Measurements from ENCODE around the gene DENND5A. TPM values are rescaled to one million over a fixed set of nuclear protein-coding genes. Genes with fewer than 3 reads are reported as not detected.
"Not testable (repeated sequence)": the region's sequence is repeated elsewhere in the genome, so short reads cannot be mapped to it uniquely, and the experiment has no call there.

The DENND5A gene
- total RNA-seq, 1 experiment from 2014 or later = 44.6 TPM

- DNase-seq (ENCODE audit: low read depth in 1 of 2, low spot score in 2 of 2) = no peak
- Histone ChIP-seq H3K27me3 (replicated peaks) (no peaks in the 10 kb centered on the region), H3K27ac (no peak overlapping the region), H3K36me3 (no peaks in the 10 kb centered on the region), H3K4me1 (replicated peaks) (no peaks in the 10 kb centered on the region), H3K9me3 (replicated peaks) (no peaks in the 10 kb centered on the region), H3K4me3 (no peak overlapping the region)
These were observed 9.5 kb upstream of the DENND5A start for GRCh38 chr11:9274499-9275258.

DNA sequence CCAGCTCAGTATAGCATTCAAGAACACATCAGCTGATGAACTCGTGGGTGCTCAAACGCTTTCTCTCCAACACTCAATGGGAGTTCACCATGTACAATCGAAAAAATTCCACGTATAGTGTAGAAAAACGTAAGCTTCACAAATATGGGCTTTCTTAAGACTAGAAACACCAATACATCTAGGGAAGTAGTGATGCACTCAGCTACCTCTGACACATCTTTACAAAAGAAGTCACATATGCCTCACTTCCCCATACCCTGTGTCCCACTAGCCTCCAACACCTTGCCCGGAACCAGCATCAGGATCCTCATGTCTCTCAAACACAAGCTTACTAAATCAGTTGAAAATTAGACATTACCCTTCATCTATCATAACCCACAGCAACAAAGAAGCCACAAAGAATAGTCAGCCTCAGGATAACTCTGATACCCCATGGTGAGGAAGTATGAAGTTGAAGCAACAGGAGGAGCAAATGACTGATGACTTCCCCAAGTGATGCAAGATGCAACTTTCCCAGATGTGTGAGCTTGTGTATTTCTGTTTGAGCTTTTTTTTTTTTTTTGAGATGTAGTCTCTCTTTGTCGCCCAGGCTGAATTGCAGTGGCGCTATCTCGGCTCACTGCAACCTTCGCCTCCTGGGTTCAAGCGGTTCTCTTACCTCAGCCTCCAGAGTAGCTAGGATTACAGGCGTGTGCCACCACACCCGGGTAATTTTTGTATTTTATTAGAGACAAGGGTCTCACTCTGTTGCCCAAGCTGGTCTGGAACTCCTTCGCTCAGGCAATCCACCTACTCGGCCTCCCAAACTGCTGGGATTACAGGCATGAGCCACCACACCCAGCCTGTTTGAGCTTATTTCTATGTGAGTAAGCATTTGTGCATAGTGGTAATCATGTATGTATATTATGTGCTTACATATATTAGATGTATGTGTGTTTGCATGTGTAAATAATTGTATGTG lies 8.5 kb upstream of the DENND5A start:
- no peak overlapping the region for H3K27ac ChIP-seq
- H3K4me3 ChIP-seq = no peak overlapping the region
- H3K36me3 ChIP-seq = no peaks in the 10 kb centered on the region
- H3K27me3 ChIP-seq (replicated peaks) = no peaks in the 10 kb centered on the region
- H3K4me1 ChIP-seq (replicated peaks) = no peaks in the 10 kb centered on the region
- H3K9me3 ChIP-seq (replicated peaks) = no peaks in the 10 kb centered on the region
- no peak for DNase-seq (ENCODE audit: low read depth in 1 of 2, low spot score in 2 of 2)

DNA sequence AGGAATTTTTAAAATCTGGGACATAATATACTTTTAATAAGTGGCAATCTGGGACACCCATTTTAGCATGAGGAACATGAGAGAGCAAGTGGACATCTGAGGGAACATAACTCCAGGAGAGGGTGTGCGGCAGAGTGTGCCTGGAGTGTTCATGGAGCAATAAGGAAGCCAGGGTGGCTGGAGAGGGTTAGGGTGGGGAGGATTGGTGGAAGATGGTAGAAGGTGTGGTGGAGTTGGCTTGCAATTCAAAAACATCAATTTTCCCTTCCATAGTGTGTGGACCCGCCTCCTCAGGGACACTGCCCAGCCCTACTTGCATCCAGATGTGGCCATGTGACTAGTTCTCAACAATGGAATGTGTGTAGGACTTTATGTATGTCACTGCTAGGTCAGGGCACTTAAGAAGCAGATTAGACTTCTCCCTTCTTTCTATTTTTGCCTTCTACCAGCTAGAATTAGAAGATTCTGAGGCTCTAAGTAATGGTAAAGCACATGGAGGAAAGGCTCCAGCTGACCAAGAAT lies 4.4 kb upstream of the DENND5A start:
- Histone ChIP-seq H3K27me3 (replicated peaks) (no peaks in the 10 kb centered on the region), H3K4me3 (no peak overlapping the region), H3K36me3 (peaks cover 4% of the 10 kb centered on the region; the same call in 1 of the 2 replicates), H3K27ac (no peak overlapping the region), H3K9me3 (replicated peaks) (no peaks in the 10 kb centered on the region), H3K4me1 (replicated peaks) (peaks cover 5% of the 10 kb centered on the region)
- DNase-seq (ENCODE audit: low read depth in 1 of 2, low spot score in 2 of 2) = no peak

GRCh38 chr11:9267680-9268079 lies 2.5 kb upstream of the DENND5A start:
- H3K27me3 ChIP-seq (replicated peaks) = no peaks in the 10 kb centered on the region
- peaks cover 4% of the 10 kb centered on the region; the same call in 1 of the 2 replicates for H3K36me3 ChIP-seq
- no peaks in the 10 kb centered on the region for H3K9me3 ChIP-seq (replicated peaks)
- no peak for DNase-seq (ENCODE audit: low read depth in 1 of 2, low spot score in 2 of 2)
- no peak overlapping the region for H3K27ac ChIP-seq
- H3K4me3 ChIP-seq = no peak overlapping the region
- H3K4me1 ChIP-seq (replicated peaks) = peaks cover 5% of the 10 kb centered on the region

- Histone ChIP-seq H3K27ac (no peak overlapping the region), H3K4me3 (no peak overlapping the region), H3K9me3 (replicated peaks) (no peaks in the 10 kb centered on the region), H3K4me1 (replicated peaks) (peaks cover 5% of the 10 kb centered on the region), H3K36me3 (peaks cover 4% of the 10 kb centered on the region; the same call in 1 of the 2 replicates), H3K27me3 (replicated peaks) (no peaks in the 10 kb centered on the region)
- DNase-seq (ENCODE audit: low read depth in 1 of 2, low spot score in 2 of 2) = no peak
These were observed 1.8 kb upstream of the DENND5A start for GRCh38 chr11:9266926-9267325.

DNA sequence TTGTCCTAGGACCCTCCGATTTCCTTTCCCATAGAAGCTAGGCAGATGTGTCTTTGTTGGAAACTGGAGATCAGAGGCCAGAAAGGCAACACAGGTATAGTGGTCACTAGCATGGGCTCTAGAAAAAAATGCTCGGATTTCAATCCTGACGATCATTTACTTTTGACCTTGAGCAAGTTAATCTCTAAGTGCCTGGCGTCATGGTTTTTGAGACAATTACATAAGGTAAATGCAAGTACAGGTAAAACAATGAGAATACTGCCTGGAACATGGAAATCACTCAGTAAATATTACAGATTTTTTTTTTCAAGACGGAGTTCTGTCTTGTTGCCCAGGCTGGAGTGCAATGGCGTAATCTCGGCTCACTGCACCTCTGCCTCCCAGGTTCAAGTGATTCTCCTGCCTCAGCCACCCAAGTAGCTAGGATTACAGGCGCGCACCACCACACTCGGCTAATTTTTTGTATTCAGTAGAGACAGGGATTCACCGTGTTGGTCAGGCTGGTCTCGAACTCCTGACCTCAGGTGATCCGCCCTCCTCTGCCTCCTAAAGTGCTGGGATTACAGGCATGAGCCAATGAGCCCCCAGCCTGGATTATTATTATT lies 1.1 kb upstream of the DENND5A start:
- Histone ChIP-seq H3K27ac (no peak overlapping the region), H3K4me1 (replicated peaks) (peaks cover 5% of the 10 kb centered on the region), H3K36me3 (peaks cover 4% of the 10 kb centered on the region; the same call in 1 of the 2 replicates), H3K27me3 (replicated peaks) (no peaks in the 10 kb centered on the region), H3K9me3 (replicated peaks) (no peaks in the 10 kb centered on the region), H3K4me3 (no peak overlapping the region)
- DNase-seq (ENCODE audit: low read depth in 1 of 2, low spot score in 2 of 2) = no peak

- Histone ChIP-seq H3K9me3 (replicated peaks) (no peaks in the 10 kb centered on the region), H3K27me3 (replicated peaks) (no peaks in the 10 kb centered on the region), H3K4me1 (replicated peaks) (peaks cover 5% of the 10 kb centered on the region), H3K27ac (peak overlapping the region; percentile 81), H3K36me3 (peaks cover 4% of the 10 kb centered on the region; the same call in 1 of the 2 replicates), H3K4me3 (peak overlapping the region; percentile 76)
- DNase-seq (ENCODE audit: low read depth in 1 of 2, low spot score in 2 of 2) = peak; percentile 49 to 67
These were observed 587 bp downstream of the DENND5A start for GRCh38 chr11:9264316-9265210.

DNA sequence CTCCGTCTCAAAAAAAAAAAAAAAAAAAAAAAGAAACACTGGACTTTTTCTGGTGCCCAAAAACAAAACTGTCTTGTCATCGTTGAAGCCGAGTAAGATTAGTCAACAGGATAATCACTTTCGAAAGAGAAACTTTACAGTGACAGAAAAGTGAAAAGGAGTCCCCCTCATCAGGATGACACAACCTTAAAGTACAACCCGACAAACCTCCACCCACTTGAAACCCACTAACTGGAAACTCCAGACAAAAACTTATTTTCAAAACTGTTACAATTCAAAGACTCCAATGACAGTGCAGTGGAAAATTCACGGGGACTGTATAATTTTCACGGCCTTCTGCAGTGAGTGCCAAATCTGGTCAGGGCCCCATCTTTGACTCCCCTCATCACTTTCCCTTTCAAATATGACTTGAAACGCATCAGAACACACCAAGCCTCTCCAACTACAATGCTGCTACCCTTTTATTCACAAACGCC lies 1.3 kb downstream of the DENND5A start:
- no peak for DNase-seq (ENCODE audit: low read depth in 1 of 2, low spot score in 2 of 2)
- H3K36me3 ChIP-seq = peaks cover 4% of the 10 kb centered on the region; the same call in 1 of the 2 replicates
- H3K4me1 ChIP-seq (replicated peaks) = peaks cover 5% of the 10 kb centered on the region
- H3K4me3 ChIP-seq = peak overlapping the region; percentile 76
- H3K27me3 ChIP-seq (replicated peaks) = no peaks in the 10 kb centered on the region
- no peaks in the 10 kb centered on the region for H3K9me3 ChIP-seq (replicated peaks)
- H3K27ac ChIP-seq = peak overlapping the region; percentile 81

GRCh38 chr11:9260838-9261146 lies 4.4 kb downstream of the DENND5A start:
- DNase-seq (ENCODE audit: low read depth in 1 of 2, low spot score in 2 of 2); H3K4me1 ChIP-seq (replicated peaks); H3K9me3 ChIP-seq (replicated peaks); H3K4me3 ChIP-seq; H3K27me3 ChIP-seq (replicated peaks); H3K27ac ChIP-seq; H3K36me3 ChIP-seq: not testable (repeated sequence)

GRCh38 chr11:9259981-9260837 lies 4.9 kb downstream of the DENND5A start:
- Histone ChIP-seq H3K9me3 (replicated peaks) (no peaks in the 10 kb centered on the region), H3K27ac (no peak overlapping the region), H3K4me3 (no peak overlapping the region), H3K36me3 (peaks cover 4% of the 10 kb centered on the region; the same call in 1 of the 2 replicates), H3K4me1 (replicated peaks) (no peaks in the 10 kb centered on the region), H3K27me3 (replicated peaks) (no peaks in the 10 kb centered on the region)
- no peak for DNase-seq (ENCODE audit: low read depth in 1 of 2, low spot score in 2 of 2)

- not testable (repeated sequence) for H3K9me3 ChIP-seq (replicated peaks); H3K27me3 ChIP-seq (replicated peaks); H3K27ac ChIP-seq; H3K36me3 ChIP-seq; DNase-seq (ENCODE audit: low read depth in 1 of 2, low spot score in 2 of 2); H3K4me3 ChIP-seq; H3K4me1 ChIP-seq (replicated peaks)
These were observed 6.9 kb downstream of the DENND5A start for GRCh38 chr11:9258279-9258678.

GRCh38 chr11:9254416-9254815 lies 10.7 kb downstream of the DENND5A start:
- Histone ChIP-seq H3K4me3 (no peak overlapping the region), H3K27me3 (replicated peaks) (no peaks in the 10 kb centered on the region), H3K36me3 (no peaks in the 10 kb centered on the region), H3K9me3 (replicated peaks) (no peaks in the 10 kb centered on the region), H3K4me1 (replicated peaks) (peaks cover 4% of the 10 kb centered on the region; the same call in 1 of the 2 replicates), H3K27ac (no peak overlapping the region)
- DNase-seq (ENCODE audit: low read depth in 1 of 2, low spot score in 2 of 2) = no peak
